ENCODE measurements around the gene B3GNT7.
"Not testable (repeated sequence)": the region's sequence is repeated elsewhere in the genome, so short reads cannot be mapped to it uniquely, and the experiment has no call there.

B3GNT7 gene

GRCh38 chr2:231395188-231396057, at the start of gene B3GNT7:
B3GNT7 (plus strand) TSS chr2:231395710; CDS start chr2:231395804, 94 bp downstream.
- no peak for DNase-seq

GRCh38 chr2:231347081-231347480, 48.4 kb upstream of the B3GNT7 start:
- DNase-seq: no peak

GRCh38 chr2:231347638-231348037, 47.9 kb upstream of the B3GNT7 start:
- DNase-seq: no peak

GRCh38 chr2:231348173-231348572, 47.3 kb upstream of the B3GNT7 start:
- no peak for DNase-seq

GRCh38 chr2:231348704-231349373, 46.7 kb upstream of the B3GNT7 start:
- no peak for DNase-seq

- not testable (repeated sequence) for DNase-seq
Observed at GRCh38 chr2:231349374-231349735, 46.2 kb upstream of the B3GNT7 start.

- DNase-seq: no peak
Observed at GRCh38 chr2:231351648-231352047, 43.9 kb upstream of the B3GNT7 start.

- DNase-seq: no peak
Observed at GRCh38 chr2:231353469-231353868, 42.0 kb upstream of the B3GNT7 start.

- DNase-seq: no peak
Observed at GRCh38 chr2:231355508-231356465, 39.7 kb upstream of the B3GNT7 start.

- no peak for DNase-seq
Observed at GRCh38 chr2:231356466-231356844, 39.1 kb upstream of the B3GNT7 start.

GRCh38 chr2:231357048-231357447, 38.5 kb upstream of the B3GNT7 start:
- DNase-seq: no peak

GRCh38 chr2:231357931-231358330, 37.6 kb upstream of the B3GNT7 start:
- no peak for DNase-seq

GRCh38 chr2:231359441-231359840, 36.1 kb upstream of the B3GNT7 start:
- no peak for DNase-seq

GRCh38 chr2:231359948-231360347, 35.6 kb upstream of the B3GNT7 start:
- no peak for DNase-seq

GRCh38 chr2:231360401-231360800, 35.1 kb upstream of the B3GNT7 start:
- no peak for DNase-seq

GRCh38 chr2:231360881-231361371, 34.6 kb upstream of the B3GNT7 start:
- no peak for DNase-seq

GRCh38 chr2:231361701-231362554, 33.6 kb upstream of the B3GNT7 start:
- DNase-seq: no peak

GRCh38 chr2:231362555-231363184, 32.8 kb upstream of the B3GNT7 start:
- no peak for DNase-seq

GRCh38 chr2:231364061-231364460, 31.4 kb upstream of the B3GNT7 start:
- no peak for DNase-seq

GRCh38 chr2:231364961-231365810, 30.3 kb upstream of the B3GNT7 start:
- DNase-seq: no peak

Data from stimulated activated CD4-positive, alpha-beta T cell treated with anti-CD3 and anti-CD28 coated beads, Interleukin-4, amount 100 ng/mL, for 1 hour (primary cell).